HG03066 (cell line): ENCODE data around the gene PPP4R2.
"Not testable (repeated sequence)": the region's sequence is repeated elsewhere in the genome, so short reads cannot be mapped to it uniquely, and the experiment has no call there.

Experiments used
- ATAC-seq: cut with Tn5 transposase; IDR thresholded peaks from one replicate; pipeline ENCODE4 v1.9.1; 2021; ENCODE audit warnings: low read depth; ENCODE audit not compliant: unreplicated experiment

Gene PPP4R2

GRCh38 chr3:73061416-73061815 lies 64.8 kb downstream of the PPP4R2 start, which contains the start of gene EBLN2:
EBLN2 (plus strand) TSS chr3:73061659; CDS start chr3:73062082, 423 bp downstream.
- ATAC-seq: no peak

GRCh38 chr3:73066243-73066642 lies 69.6 kb downstream of the PPP4R2 start:
- not testable (repeated sequence) for ATAC-seq

DNA sequence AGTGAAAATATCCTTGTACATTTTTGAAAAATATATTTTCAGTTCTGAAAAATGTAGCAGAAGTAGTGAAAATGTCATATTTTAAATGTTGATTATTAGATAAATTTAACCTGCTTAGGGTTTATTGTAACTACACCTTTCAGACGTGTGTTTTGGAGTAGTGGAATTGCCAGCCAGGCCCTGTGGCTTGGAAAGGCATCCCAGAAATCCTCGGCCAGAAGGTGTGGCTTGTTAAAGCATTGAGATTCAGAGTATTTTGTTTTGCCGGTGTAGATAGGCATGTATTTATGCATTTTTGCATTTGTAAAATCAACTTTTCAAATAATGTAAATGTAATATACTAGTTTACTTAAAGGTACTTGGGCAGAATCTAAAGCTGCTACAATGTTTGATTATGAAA lies 71.8 kb downstream of the PPP4R2 start:
- ATAC-seq: no peak

GRCh38 chr3:73069187-73069586 lies 72.6 kb downstream of the PPP4R2 start:
- no peak for ATAC-seq

DNA sequence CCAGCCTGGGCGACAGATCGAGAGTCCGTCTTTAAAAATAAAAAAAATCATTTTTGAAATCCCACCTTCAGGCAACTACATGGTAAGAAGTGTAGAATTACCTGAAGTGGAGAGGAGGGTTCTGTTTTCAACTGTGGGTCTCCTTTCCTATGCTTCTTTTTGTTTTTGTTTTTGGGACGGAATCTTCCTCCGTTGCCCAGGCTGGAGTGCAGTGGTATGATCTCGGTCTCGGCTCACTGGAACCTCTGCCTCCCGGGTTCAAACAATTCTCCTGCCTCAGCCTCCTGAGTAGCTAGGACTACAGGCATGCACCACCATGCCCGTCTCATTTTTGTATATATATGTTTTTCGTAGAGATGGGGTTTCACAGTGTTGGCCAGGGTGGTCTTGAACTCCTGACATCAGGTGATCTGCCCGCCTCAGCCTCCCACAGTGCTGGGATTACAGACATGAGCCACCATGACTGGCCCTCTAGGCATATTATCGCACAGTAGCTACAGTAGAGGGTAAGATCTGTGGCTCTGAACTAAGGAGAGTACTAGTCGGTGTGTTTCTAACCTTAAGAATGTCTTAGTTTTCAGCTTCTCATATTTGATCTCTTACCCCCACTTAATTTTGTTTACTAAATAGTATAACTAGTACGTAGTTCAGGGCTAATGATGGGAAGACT lies 73.3 kb downstream of the PPP4R2 start:
- no peak for ATAC-seq

DNA sequence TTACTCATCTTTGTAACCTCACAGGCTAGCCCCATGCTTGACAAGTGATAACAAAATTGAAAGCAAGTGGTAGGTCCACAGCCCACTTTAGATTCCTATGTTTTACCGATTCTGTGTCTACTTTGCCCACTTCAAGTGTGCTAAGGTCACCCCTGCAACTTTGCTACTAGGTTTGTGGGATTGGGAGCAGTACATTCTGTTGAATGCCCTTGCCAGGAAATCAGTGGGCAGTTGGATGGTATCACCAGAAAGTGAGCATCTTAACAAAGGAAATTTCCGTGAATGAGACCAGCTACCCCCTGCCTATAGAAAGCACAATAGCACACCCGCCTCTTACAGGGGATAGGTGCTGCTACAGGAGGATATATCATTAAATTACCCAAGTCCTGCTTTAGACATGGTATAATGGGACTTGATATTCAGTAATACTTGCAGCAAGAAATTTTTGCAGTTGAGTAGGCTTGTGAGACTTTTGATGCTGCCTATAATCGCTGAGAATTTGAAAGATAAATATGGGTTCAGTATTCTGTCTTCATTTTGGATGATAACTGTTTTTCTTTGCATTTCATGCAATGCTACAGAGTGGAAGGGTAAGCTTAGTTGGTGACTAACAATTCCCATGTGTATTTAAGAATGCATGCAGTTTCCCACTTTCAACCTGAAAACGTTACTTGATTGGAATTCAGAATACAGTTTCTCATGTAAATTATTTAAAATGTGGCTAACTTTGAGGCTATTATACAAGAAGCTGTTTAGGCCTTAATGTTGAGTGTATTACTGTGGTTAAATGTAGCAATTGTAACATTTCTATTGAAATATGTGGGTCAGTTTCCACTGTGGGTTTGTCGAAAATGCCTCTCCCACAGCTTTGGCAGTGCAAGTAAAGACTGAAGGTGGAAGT lies 74.3 kb downstream of the PPP4R2 start:
- no peak for ATAC-seq

DNA sequence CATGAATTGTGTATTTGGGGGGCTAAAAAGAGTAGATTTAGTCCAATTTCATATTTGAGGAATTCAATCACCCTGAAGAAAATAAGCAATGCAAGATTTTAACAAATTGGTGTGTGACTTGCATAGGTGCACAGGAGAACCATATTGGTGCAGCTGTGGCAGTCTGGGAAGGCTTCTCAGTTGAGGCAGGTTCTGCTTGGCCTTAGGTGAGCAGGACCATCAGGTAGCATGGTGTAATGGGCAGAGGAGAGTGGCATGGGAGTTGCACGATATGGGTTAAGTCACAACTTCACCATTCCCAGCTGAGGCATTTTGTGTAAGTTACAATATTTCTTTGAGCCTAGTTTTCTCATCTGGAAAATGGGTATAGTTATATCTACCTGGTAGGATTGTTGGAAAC lies 75.3 kb downstream of the PPP4R2 start:
- no peak for ATAC-seq

GRCh38 chr3:73072634-73073033 lies 76.0 kb downstream of the PPP4R2 start:
- ATAC-seq: no peak

DNA sequence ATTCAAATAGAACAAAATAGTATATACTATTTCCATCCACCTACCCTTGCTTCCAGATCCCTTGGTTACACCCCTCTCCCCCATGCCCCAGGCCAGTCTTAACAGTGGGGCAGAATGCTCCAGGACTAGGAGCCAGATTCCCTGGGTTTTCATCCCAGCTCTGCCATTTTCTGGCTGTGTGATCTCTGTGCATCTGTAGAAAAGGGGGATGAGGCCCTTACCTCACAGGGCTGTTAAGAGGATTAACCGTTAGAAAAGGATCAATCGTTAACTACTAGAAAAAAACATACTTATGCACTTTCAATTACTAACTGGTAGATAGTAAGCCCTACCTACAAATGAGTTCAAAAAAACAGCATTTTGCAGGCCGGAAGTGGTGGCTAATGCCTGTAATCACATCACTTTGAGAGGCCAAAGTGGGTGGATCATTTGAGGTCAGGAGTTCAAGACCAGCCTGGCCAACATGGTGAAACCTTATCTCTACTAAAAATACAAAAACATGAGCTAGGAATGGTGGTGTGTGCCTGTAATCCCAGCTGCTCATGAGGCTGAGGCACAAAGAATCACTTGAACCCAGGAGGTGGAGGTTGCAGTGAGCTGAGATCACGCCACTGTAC lies 76.6 kb downstream of the PPP4R2 start:
- no peak for ATAC-seq

DNA sequence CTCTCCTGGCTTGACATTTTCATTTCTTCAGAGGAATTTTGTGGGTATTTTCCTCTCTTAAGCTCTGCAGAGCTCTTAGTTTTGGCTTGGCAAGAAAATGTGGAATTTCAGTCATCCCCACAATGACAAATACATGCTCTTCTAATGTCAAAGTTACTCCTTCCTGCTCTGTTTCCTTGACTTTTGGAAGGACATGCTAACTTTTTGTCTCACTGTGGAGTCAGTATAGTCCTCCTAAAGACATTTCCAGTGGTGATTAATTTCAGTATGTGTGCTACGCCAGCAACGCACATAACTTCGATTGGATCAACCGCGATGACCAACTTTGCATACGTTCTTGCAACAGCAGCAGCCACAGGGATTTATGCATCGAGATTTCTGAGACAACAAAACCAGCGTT lies 78.2 kb downstream of the PPP4R2 start:
- ATAC-seq: no peak

GRCh38 chr3:73080216-73080966 lies 83.8 kb downstream of the PPP4R2 start:
- no peak for ATAC-seq

- no peak for ATAC-seq
Observed at GRCh38 chr3:73081140-73081539, 84.5 kb downstream of the PPP4R2 start.

DNA sequence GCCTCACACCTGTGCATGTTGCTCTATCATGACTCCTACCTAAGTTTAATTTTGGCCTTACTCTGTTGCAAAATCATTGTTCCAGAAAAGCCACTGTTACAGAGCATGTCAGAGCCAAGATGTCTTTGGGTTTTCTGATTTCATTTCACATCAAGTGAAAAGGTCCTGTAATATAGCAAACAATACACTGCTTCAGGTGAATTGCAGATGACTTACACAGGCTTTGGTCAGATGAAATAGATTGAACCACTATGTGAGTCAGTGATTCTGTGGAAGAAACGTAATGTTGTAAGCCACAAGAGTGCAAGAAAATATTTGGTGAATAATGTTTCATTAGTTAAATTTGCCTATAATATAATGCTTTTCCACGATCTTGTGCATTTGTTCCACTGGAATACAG lies 87.6 kb downstream of the PPP4R2 start:
- ATAC-seq: no peak

DNA sequence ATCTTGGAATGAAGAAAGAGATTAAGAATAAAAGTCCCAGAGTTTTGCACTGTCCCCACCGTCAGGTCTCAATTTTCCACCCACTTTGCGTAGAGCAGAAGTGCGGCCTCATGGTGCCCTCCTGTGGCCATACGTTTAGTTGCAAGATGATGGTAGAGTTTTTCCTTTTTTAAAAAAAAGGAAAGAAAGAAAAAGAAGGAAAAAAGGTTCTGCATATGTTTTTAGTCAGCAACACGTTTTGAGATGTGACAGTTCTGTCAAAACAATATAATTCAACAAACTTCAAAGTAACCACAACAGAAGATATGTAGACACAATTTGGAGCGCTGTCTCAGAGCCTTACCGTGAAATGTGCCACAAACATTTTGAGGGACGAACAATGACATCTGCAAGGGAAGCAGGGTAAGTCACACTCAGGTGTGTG lies 89.5 kb downstream of the PPP4R2 start:
- ATAC-seq: no peak

GRCh38 chr3:73094129-73094528 lies 97.5 kb downstream of the PPP4R2 start:
- ATAC-seq: no peak

DNA sequence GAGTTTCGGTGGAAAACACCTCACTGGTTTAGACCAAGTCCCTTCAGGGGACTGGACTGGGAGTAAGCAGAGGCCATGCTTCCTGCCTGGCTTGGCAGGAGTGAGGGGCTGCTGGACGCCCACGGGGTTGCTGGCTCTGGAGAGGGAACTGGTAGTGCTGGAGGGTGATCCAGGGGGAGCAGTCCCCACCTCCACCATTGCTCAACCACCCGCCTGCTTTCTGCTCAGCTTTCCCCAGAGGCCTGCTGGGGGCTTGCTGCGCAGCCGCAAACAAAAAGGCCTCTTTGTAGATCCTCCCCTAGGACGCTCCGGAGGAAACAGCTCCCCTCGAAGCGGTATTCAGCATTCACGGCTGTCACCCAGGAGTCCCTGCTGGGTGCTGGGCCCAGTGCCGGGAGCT lies 98.3 kb downstream of the PPP4R2 start:
- ATAC-seq: no peak

DNA sequence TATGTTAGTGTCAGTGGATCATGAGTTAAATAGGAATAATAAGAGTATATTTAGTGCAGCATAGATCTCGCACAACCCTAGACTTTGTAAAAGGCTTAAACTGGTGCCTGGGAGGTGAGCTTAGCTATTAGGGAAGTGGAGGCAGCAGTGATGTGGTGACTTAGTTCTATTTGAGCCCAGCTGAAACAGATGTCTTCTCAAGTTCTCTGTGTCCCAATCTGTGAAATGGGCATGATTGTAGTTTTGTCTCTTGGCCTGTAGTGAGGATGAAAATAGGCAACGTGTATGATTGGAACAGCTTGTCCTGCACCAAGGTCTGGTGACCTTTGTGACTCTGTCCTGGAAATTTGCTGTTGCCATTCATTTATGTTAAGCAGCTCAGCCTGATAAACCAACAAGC lies 99.6 kb downstream of the PPP4R2 start:
- no peak for ATAC-seq

DNA sequence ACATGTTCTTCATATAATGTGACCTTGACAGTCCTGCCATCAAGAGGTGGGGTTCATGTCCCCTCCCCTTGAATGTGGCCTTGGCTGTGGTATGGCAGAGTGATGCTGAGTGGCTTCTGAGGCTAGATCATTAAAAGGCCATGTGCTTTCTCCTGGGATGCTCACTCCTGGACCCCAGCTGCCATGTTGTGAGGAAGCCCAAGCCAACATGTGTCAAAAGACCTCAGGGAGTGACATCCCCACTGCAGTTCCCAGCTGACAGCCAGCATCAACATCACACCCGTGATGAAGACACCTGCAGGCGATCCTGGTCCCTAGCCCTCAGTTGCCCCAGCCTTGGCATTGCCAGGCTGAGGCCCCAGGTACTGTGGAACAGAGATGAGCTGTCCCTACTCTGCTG lies 101.4 kb downstream of the PPP4R2 start:
- ATAC-seq: no peak

- ATAC-seq: no peak
Observed at GRCh38 chr3:73098873-73099272, 102.3 kb downstream of the PPP4R2 start.

GRCh38 chr3:73100741-73101559 lies 104.3 kb downstream of the PPP4R2 start:
- ATAC-seq: peak; percentile 78
